GM13977 (cell line): ENCODE results near the gene MAP2K3.

Experiments used
- DNase-seq: peaks from one replicate; pipeline ENCODE4 v3.0.0; 2012; ENCODE audit warnings: low spot score
- in situ Hi-C: fragments of 300-500 bp; cut with MboI; formaldehyde crosslinking; loops from one replicate; pipeline ENCODE4 v1.12.0; 2022; ENCODE audit warnings: low sequenced_read_pairs, low pct_unique_long_range_greater_than_20kb, mixed read lengths, inconsistent platforms; ENCODE audit not compliant: unreplicated experiment
- TF ChIP-seq, protein P1 (sequence below): IDR thresholded peaks from 2 replicates; pipeline ENCODE4 v1.5.1; 2012; ENCODE audit warnings: mild to moderate bottlenecking, control low read depth; ENCODE audit not compliant: insufficient read depth; ENCODE audit errors: extremely low read depth, missing control alignments

The MAP2K3 gene

DNA sequence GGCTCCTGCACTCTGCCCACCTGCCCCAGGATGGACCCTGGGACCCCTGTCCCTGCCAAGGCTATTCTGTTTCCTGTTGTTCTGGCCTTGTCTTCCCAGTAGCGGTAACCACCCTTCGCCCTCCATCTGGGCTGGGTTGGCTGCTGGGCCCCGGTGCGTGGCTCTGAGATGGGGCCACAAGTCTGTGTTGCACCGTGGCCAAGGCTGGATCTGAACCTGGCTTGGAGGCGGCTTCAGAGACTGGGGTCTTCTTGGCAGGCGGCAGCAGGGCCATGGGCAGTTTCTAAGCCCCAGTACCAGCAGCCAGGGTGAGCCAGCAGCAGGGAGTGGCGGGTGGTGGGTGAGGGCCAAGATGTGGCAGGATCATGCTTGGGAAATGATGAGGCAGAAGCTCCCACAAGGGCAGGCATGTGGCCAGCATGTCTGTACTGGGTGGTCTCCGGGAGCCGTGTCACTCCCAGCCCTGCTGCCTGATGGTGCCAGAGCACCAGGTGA, 12.6 kb downstream of the MAP2K3 start:
- in situ Hi-C loops: loop anchor here (25.0 kb wide), 1 partner anchor 215 kb away; no protein-coding TSS in a partner anchor
- DNase-seq: no peak
- TF ChIP-seq, protein P1, sequence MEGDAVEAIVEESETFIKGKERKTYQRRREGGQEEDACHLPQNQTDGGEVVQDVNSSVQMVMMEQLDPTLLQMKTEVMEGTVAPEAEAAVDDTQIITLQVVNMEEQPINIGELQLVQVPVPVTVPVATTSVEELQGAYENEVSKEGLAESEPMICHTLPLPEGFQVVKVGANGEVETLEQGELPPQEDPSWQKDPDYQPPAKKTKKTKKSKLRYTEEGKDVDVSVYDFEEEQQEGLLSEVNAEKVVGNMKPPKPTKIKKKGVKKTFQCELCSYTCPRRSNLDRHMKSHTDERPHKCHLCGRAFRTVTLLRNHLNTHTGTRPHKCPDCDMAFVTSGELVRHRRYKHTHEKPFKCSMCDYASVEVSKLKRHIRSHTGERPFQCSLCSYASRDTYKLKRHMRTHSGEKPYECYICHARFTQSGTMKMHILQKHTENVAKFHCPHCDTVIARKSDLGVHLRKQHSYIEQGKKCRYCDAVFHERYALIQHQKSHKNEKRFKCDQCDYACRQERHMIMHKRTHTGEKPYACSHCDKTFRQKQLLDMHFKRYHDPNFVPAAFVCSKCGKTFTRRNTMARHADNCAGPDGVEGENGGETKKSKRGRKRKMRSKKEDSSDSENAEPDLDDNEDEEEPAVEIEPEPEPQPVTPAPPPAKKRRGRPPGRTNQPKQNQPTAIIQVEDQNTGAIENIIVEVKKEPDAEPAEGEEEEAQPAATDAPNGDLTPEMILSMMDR: no peak

DNA sequence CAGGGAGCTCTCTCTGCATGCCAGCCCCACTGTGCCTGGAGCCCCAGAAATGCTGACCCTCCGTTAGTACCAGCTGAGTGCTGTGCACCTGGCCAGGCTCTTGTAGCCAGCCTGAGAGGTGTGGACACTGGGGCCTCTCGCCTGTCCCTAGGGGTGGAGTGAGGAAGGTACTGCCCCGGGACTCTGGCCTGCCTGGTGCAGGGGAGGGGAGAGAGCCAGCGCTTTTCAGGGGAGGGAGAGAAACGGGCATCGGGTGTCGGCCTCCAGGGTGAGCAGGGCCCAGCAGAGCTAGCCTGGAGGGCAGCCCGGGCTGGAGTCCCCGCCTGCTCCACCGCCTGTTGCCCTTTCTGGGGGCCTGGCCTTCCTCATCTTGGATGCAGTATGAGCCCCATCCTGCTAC, 13.1 kb downstream of the MAP2K3 start:
- DNase-seq: no peak
- TF ChIP-seq, protein P1: no peak
- in situ Hi-C loops: loop anchor here (25.0 kb wide), 1 partner anchor 215 kb away; no protein-coding TSS in a partner anchor

DNA sequence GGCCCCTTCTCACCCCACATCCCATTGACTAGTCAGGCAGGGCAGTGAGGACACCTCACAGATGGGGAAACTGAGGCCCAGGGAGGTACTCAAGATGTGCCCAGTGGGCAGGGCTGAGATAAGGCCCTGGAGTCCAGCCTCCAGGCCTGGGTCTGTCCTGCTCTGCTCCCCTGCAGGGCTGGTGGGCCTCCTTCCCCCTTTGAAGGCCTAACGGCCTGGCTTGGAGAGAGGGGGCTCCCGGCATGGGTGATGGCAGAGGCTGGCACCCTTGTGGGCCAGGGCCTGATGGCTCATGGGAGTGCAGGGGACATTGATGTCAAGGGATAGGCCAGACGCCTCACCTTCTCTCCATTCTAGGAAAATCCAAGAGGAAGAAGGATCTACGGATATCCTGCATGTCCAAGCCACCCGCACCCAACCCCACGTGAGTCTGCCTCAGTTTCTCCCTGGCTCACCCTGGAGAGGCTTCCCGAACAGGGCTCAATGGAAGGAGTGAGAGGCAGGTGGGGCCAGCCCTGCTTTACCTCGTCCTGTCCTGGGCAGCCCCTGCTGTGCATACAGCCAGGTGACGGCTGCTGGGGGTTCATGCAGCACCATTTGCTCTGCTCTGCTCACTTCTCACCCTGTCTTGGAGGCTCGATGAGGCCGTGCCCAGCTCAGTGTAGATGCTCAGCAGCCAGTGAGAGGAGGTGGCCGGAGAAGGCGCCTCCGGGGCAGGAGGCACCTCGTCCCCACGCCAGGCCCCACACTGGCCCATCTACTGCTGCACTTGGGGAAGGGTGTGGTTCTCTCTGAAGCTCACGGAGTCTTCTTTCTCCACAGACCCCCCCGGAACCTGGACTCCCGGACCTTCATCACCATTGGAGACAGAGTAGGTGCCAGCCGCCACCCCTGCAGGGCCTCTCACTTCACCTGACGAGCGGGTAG, 13.8 kb downstream of the MAP2K3 start:
- TF ChIP-seq, protein P1: no peak
- no peak for DNase-seq
- in situ Hi-C loops: loop anchor here (25.0 kb wide), 1 partner anchor 214 kb away; no protein-coding TSS in a partner anchor

DNA sequence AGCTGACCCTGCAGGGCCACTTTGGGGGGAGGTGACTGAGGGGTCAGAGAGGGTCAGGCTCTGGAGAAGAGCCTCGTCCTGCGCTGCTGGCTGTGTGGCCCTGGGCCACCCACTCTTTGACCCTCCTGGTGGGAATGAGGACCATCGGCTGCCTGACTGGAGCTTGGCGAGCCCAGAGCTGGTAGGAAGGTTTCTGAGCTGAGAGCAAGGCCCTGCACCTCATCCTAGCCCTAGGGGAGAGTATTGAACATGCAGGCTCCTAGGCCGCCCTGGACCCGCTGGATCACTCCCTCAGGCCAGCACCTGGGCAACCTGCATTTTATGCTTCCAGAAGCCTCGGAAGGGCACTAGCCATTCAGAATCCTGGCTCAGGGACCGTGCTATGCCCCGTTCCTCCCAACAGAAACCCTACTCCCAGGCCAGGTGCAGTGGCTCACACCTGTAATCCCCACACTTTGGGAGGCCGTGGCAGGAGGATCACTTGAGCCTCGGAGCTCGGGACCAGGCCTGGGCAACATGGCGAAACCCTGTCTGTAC, 14.5 kb downstream of the MAP2K3 start:
- DNase-seq: no peak
- in situ Hi-C loops: loop anchor here (25.0 kb wide), 1 partner anchor 213 kb away; no protein-coding TSS in a partner anchor
- TF ChIP-seq, protein P1: no peak

DNA sequence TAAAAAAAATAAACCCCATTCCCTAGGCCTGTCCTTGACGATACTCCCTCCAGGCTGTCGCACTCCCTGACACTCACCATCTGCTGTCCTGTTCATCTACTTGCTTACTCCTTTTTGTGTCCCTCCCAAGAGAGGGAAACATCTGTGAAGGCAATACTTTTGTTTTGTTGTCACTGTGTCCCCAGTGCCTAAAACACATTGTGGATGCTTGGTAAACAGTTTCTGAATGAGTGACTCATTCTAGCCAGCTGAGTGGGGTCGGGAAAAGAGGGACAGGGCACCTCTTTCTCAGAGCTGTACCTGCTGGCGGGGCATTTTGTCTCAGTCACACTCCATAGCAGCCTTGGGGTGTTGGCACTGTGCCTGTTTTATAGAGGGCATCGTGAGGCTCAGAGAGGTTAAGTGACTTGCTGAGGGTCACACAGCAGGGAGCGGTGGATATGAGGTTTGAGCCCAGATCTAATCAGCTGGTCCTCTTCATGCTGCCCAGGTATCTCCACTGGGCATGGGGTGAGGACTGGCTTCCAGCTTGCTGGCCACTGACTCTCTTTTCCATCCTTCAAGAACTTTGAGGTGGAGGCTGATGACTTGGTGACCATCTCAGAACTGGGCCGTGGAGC, 15.6 kb downstream of the MAP2K3 start:
- TF ChIP-seq, protein P1: no peak
- DNase-seq: peak; percentile 15
- in situ Hi-C loops: loop anchor here (25.0 kb wide), 2 partner anchors 212 to 487 kb away; no protein-coding TSS in a partner anchor
